Peyer's patch (tissue), 4 donors: ENCODE data around the gene NVL. TPM values are rescaled to one million over a fixed set of nuclear protein-coding genes. Genes with fewer than 3 reads are reported as not detected.
A peak's percentile ranks its signal among the peaks of the same experiment; 100 is the strongest.

Experiments used
- DNase-seq, 3 donors: peaks; one replicate each; pipeline ENCODE4 v3.0.0-alpha.2; 2017 to 2019
- H3K27ac ChIP-seq, 4 donors: fragments of 200-600 bp; sonication (generic); one replicate each; pipeline ENCODE4 v1.5.1; 2016 to 2019
- H3K27me3 ChIP-seq, 2 donors: fragments of 200-600 bp; sonication (generic); one replicate each; pipeline ENCODE4 v1.5.1; 2019
- H3K36me3 ChIP-seq, 3 donors: fragments of 200-600 bp; sonication (generic); one replicate each; pipeline ENCODE4 v1.5.1; 2016 to 2019
- H3K4me1 ChIP-seq, 4 donors: fragments of 200-600 bp; sonication (generic); one replicate each; pipeline ENCODE4 v1.5.1; 2016 to 2019
- H3K4me3 ChIP-seq, 4 donors: fragments of 200-600 bp; sonication (generic); 1 replicate in 3 of 4; 2 replicates in 1 of 4; pipeline ENCODE4 v1.5.1; 2016 to 2019; ENCODE audit warnings: mild to moderate bottlenecking in 1 of 4
- H3K9me3 ChIP-seq, 4 donors: fragments of 200-600 bp; sonication (generic); one replicate each; pipeline ENCODE4 v1.5.1; 2016 to 2019; ENCODE audit warnings: mild to moderate bottlenecking in 1 of 4
- POLR2A ChIP-seq, 2 donors: fragments of 450-650 bp; IDR thresholded peaks; one replicate each; pipeline ENCODE4 v1.5.1; 2017; ENCODE audit warnings: antibody characterized with exemption in 2 of 2, mild to moderate bottlenecking in 2 of 2, moderate library complexity in 2 of 2
- total RNA-seq, 4 donors: library from RNA; depleted of rRNA; stranded (reverse); fragments of >200 nt; gene quantifications; one replicate each; pipeline ENCODE4 v1.1.0, GENCODE V29; 2016
- TF ChIP-seq, protein P1 (sequence below), 6 experiments: fragments of 450-650 bp in 4 of 6; fragments of 200-600 bp in 2 of 6; sonication (generic) in 1 of 6; IDR thresholded peaks; one replicate each; pipeline ENCODE4 v1.5.1; 2017 to 2019; ENCODE audit warnings: antibody characterized with exemption in 6 of 6, mild to moderate bottlenecking in 3 of 6, moderate library complexity in 1 of 6

NVL gene
- total RNA-seq, 4 donors from 2014 or later: 26.6 to 96.6 (median 38.3) TPM

DNA sequence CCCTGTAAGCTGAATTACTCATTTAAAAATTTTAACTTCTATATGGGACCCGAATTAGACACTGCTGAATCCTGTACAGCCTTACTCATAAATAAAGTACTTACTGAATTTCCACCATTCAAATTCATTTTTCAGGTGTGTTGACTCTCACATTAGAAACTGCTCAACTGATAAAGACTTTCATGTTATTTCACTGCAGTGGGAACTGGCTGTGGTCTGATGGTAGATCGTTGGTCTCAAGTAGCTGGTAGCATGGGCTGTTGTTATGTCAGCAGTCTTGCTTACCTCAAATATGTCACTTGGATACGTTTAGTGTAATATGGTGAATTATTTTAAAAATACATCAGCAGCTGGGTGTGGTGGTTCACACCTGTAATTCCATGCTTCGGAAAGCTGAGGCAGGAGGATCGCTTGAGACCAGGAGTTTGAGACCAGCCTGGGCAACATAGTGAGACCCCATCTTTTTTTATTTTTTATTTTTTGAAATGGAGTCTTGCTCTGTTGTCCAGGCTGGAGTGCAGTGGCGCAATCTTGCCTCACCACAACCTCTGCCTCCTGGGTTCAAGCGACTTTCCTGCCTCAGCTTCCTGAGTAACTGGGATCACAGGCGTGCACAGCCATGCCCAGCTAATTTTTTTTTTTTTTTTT lies 136.5 kb downstream of the NVL start:
- Histone ChIP-seq H3K27ac (no peak overlapping the region), H3K9me3 (no peaks in the 10 kb centered on the region), H3K4me3 (no peak overlapping the region), H3K27me3 (no peaks in the 10 kb centered on the region), H3K4me1 (peaks cover 0 to 6% (median 0%) of the 10 kb centered on the region in 4 donors), H3K36me3 (peaks cover 0 to 26% (median 0%) of the 10 kb centered on the region in 3 donors)
- no peak for TF ChIP-seq POLR2A (IDR thresholded peaks at IDR 0.05)
- TF ChIP-seq, protein P1, sequence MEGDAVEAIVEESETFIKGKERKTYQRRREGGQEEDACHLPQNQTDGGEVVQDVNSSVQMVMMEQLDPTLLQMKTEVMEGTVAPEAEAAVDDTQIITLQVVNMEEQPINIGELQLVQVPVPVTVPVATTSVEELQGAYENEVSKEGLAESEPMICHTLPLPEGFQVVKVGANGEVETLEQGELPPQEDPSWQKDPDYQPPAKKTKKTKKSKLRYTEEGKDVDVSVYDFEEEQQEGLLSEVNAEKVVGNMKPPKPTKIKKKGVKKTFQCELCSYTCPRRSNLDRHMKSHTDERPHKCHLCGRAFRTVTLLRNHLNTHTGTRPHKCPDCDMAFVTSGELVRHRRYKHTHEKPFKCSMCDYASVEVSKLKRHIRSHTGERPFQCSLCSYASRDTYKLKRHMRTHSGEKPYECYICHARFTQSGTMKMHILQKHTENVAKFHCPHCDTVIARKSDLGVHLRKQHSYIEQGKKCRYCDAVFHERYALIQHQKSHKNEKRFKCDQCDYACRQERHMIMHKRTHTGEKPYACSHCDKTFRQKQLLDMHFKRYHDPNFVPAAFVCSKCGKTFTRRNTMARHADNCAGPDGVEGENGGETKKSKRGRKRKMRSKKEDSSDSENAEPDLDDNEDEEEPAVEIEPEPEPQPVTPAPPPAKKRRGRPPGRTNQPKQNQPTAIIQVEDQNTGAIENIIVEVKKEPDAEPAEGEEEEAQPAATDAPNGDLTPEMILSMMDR (IDR thresholded peaks at IDR 0.05): no peak
- DNase-seq: no peak

DNA sequence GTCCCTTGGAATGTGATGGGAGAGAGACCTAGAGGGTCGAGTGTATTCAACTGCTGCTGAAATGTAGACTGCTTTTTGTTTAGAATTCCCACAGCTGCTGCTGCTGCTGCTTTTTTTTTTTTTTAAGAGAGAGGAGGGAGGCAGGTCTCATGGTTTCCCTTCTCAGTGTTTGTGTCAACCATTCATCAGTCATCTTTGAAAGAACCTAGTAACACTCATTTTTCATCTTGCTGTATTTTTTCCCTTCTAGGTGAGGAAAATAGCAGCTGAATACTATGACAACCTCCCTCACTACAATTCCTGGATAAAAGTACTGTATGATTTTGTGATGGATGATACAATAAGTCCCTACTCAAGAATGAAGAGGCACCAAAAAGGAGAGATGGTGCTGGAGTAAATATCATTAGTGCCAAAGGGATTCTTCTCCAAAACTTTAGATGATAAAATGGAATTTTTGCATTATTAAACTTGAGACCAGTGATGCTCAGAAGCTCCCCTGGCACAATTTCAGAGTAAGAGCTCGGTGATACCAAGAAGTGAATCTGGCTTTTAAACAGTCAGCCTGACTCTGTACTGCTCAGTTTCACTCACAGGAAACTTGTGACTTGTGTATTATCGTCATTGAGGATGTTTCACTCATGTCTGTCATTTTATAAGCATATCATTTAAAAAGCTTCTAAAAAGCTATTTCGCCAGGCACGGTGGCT lies 137.7 kb downstream of the NVL start:
- Histone ChIP-seq H3K27ac (no peak overlapping the region), H3K27me3 (no peaks in the 10 kb centered on the region), H3K4me1 (peaks cover 0 to 6% (median 0%) of the 10 kb centered on the region in 4 donors), H3K4me3 (no peak overlapping the region), H3K36me3 (peaks cover 0 to 26% (median 0%) of the 10 kb centered on the region in 3 donors), H3K9me3 (no peaks in the 10 kb centered on the region)
- no peak for TF ChIP-seq POLR2A (IDR thresholded peaks at IDR 0.05)
- TF ChIP-seq, protein P1 (IDR thresholded peaks at IDR 0.05): no peak
- no peak for DNase-seq

DNA sequence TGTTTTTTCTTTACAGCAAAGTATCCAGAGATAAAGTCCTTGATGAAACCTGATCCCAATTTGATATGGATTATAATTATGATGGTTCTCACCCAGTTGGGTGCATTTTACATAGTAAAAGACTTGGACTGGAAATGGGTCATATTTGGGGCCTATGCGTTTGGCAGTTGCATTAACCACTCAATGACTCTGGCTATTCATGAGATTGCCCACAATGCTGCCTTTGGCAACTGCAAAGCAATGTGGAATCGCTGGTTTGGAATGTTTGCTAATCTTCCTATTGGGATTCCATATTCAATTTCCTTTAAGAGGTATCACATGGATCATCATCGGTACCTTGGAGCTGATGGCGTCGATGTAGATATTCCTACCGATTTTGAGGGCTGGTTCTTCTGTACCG lies 140.4 kb downstream of the NVL start:
- Histone ChIP-seq H3K4me3 (no peak overlapping the region), H3K27ac (no peak overlapping the region), H3K36me3 (peaks cover 0 to 26% (median 0%) of the 10 kb centered on the region in 3 donors), H3K27me3 (no peaks in the 10 kb centered on the region), H3K9me3 (no peaks in the 10 kb centered on the region), H3K4me1 (peaks cover 0 to 8% (median 2%) of the 10 kb centered on the region in 4 donors)
- no peak for DNase-seq
- no peak for TF ChIP-seq POLR2A (IDR thresholded peaks at IDR 0.05)
- TF ChIP-seq, protein P1 (IDR thresholded peaks at IDR 0.05): no peak

GRCh38 chr1:224188286-224188685 lies 141.7 kb downstream of the NVL start:
- TF ChIP-seq, protein P1 (IDR thresholded peaks at IDR 0.05): no peak
- TF ChIP-seq POLR2A (IDR thresholded peaks at IDR 0.05): no peak
- no peaks in the 10 kb centered on the region for H3K27me3 ChIP-seq
- no peak for DNase-seq
- no peak overlapping the region for H3K4me3 ChIP-seq
- no peaks in the 10 kb centered on the region for H3K9me3 ChIP-seq
- H3K4me1 ChIP-seq: peaks cover 0 to 12% (median 2%) of the 10 kb centered on the region in 4 donors
- H3K27ac ChIP-seq: no peak overlapping the region
- peaks cover 0 to 22% (median 0%) of the 10 kb centered on the region in 3 donors for H3K36me3 ChIP-seq

DNA sequence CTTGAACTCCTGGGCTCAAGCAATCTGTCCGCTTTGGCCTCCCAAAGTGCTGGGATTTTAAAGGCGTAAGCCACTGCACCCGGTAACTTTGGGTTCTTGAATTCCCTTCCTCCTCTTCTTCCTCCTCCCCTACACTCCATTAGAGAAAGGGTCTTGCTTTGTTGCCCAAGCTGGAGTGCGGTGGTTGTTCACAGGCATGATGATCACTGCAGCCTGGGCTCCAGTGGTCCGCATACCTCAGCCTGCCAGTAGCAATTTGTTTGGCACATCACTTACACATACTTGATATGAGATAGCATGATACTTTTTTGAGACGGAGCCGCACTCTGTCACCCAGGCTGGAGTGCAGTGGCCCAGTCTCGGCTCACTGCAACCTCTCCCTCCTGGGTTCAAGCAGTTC lies 144.8 kb downstream of the NVL start:
- TF ChIP-seq, protein P1 (IDR thresholded peaks at IDR 0.05): no peak
- TF ChIP-seq POLR2A (IDR thresholded peaks at IDR 0.05): no peak

More for the DNA sequence above, 144.8 kb downstream of the NVL start:
- no peaks in the 10 kb centered on the region for H3K27me3 ChIP-seq
- peaks cover 0 to 19% (median 4%) of the 10 kb centered on the region in 4 donors for H3K4me1 ChIP-seq
- H3K9me3 ChIP-seq: no peaks in the 10 kb centered on the region
- peak overlapping the region in 1 of 4 donors; percentile 31 for H3K27ac ChIP-seq
- DNase-seq: peak in 1 of 3 donors; percentile 37
- H3K4me3 ChIP-seq: peak overlapping the region in 1 of 4 donors; percentile 94
- no peaks in the 10 kb centered on the region for H3K36me3 ChIP-seq
